ENCODE measurements around the gene PRR7.

GRCh38 chr5:177471610-177472356 lies 25.2 kb downstream of the PRR7 start:
- TF ChIP-seq CTCF (conservative IDR thresholded peaks at IDR 0.05; ENCODE audit: low read depth in 2 of 2) (no peak), EZH2 (IDR thresholded peaks at IDR 0.05; ENCODE audit: low read depth, unreplicated experiment) (no peak), POLR2AphosphoS5 (IDR thresholded peaks at IDR 0.05; ENCODE audit: low read depth) (no peak), JUNB (IDR thresholded peaks at IDR 0.05; ENCODE audit: unreplicated experiment) (no peak), REST (IDR thresholded peaks at IDR 0.05; ENCODE audit: unreplicated experiment) (no peak), EZH2phosphoT487 (IDR thresholded peaks at IDR 0.05; ENCODE audit: unreplicated experiment) (no peak), ETS1 (IDR thresholded peaks at IDR 0.05) (no peak), CREB1 (CRISPR knock-in tag; IDR thresholded peaks at IDR 0.05; ENCODE audit: low read depth) (no peak), ZNF462 (CRISPR knock-in tag; IDR thresholded peaks at IDR 0.05) (no peak), STAT1 (IDR thresholded peaks at IDR 0.05; ENCODE audit: unreplicated experiment) (no peak), NANOG (IDR thresholded peaks at IDR 0.05; ENCODE audit: borderline replicate concordance) (no peak)

All from GM23338 (cell line).